ENCODE measurements around the gene SLC5A1. TPM values are rescaled to one million over a fixed set of nuclear protein-coding genes. Genes with fewer than 3 reads are reported as not detected.
"Not testable (repeated sequence)": the region's sequence is repeated elsewhere in the genome, so short reads cannot be mapped to it uniquely, and the experiment has no call there.

SLC5A1 gene
- polyA plus RNA-seq, 4 donors: 0.34 to 1.3 (median 0.52) TPM

GRCh38 chr22:32140688-32141087 lies 97.6 kb downstream of the SLC5A1 start:
- not testable (repeated sequence) for DNase-seq (ENCODE audit: low read depth in 4 of 4, low spot score in 3 of 4)

- DNase-seq (ENCODE audit: low read depth in 4 of 4, low spot score in 3 of 4): no peak
These were observed 99.5 kb downstream of the SLC5A1 start for GRCh38 chr22:32142600-32142999.

GRCh38 chr22:32144496-32145274 lies 101.6 kb downstream of the SLC5A1 start:
- no peak for DNase-seq (ENCODE audit: low read depth in 4 of 4, low spot score in 3 of 4)

GRCh38 chr22:32147128-32147527 lies 104.1 kb downstream of the SLC5A1 start:
- DNase-seq (ENCODE audit: low read depth in 4 of 4, low spot score in 3 of 4): not testable (repeated sequence)

GRCh38 chr22:32148372-32148771 lies 105.3 kb downstream of the SLC5A1 start:
- not testable (repeated sequence) for DNase-seq (ENCODE audit: low read depth in 4 of 4, low spot score in 3 of 4)

- DNase-seq (ENCODE audit: low read depth in 4 of 4, low spot score in 3 of 4): not testable (repeated sequence)
These were observed 107.6 kb downstream of the SLC5A1 start for GRCh38 chr22:32150647-32151046.

- DNase-seq (ENCODE audit: low read depth in 4 of 4, low spot score in 3 of 4): not testable (repeated sequence)
These were observed 108.6 kb downstream of the SLC5A1 start for GRCh38 chr22:32151641-32152040.

GRCh38 chr22:32154727-32155126 lies 111.7 kb downstream of the SLC5A1 start:
- DNase-seq (ENCODE audit: low read depth in 4 of 4, low spot score in 3 of 4): not testable (repeated sequence)

- DNase-seq (ENCODE audit: low read depth in 4 of 4, low spot score in 3 of 4): not testable (repeated sequence)
These were observed 114.6 kb downstream of the SLC5A1 start for GRCh38 chr22:32157632-32158031.

GRCh38 chr22:32158712-32159533 lies 115.9 kb downstream of the SLC5A1 start, which contains the start of gene C22orf42:
Gene C22orf42 (minus strand): TSS chr22:32159303. CDS start chr22:32159215, 88 bp downstream.
- DNase-seq (ENCODE audit: low read depth in 4 of 4, low spot score in 3 of 4): no peak

GRCh38 chr22:32160411-32160810 lies 117.3 kb downstream of the SLC5A1 start:
- DNase-seq (ENCODE audit: low read depth in 4 of 4, low spot score in 3 of 4): not testable (repeated sequence)

Other genes starting within 250 kb of the SLC5A1 start
- 100 to 1,000 TPM; 117 to 135 (median 130) TPM for gene YWHAH, start 98.7 kb upstream of the SLC5A1 start, polyA plus RNA-seq (ENCODE audit: insufficient read length in 4 of 4)
- not detected for gene C22orf42, start 116.0 kb downstream of the SLC5A1 start, polyA plus RNA-seq (ENCODE audit: insufficient read length in 4 of 4)
- gene RFPL2, start 161.8 kb downstream of the SLC5A1 start, polyA plus RNA-seq (ENCODE audit: insufficient read length in 4 of 4): under 1 TPM; 0.17 to 0.60 (median 0.37) TPM
- gene SLC5A4, start 212.1 kb downstream of the SLC5A1 start, polyA plus RNA-seq (ENCODE audit: insufficient read length in 4 of 4): 1 to 10 TPM in 2 of 4 donors, under 1 TPM in 2; 0.73 to 2.3 (median 0.98) TPM

Measured in right renal pelvis (tissue), 4 donors.